ENCODE measurements around the gene CEP76.

CEP76 gene

DNA sequence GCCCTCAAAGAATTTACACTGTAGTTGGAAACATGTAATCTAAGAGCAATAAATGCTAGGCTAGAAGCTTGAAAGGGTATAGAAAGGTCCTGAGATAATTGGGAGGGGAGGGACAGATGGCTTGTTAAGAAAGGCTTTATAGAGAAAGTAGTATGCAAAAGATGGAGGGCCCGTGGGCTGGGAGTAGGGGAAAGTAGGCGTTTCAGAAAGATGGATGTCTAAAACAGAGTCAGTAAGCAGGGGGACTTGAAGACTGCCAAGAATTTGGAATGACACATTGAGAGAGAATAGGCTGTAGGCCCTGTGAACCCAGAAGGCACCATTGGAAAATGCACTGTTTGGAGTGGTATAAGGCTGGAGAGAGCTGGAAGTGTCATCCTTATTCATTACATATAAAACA, 1.1 kb upstream of the CEP76 start:
- DNase-seq (ENCODE audit: low read depth in 2 of 3, low spot score in 2 of 3): no peak

DNA sequence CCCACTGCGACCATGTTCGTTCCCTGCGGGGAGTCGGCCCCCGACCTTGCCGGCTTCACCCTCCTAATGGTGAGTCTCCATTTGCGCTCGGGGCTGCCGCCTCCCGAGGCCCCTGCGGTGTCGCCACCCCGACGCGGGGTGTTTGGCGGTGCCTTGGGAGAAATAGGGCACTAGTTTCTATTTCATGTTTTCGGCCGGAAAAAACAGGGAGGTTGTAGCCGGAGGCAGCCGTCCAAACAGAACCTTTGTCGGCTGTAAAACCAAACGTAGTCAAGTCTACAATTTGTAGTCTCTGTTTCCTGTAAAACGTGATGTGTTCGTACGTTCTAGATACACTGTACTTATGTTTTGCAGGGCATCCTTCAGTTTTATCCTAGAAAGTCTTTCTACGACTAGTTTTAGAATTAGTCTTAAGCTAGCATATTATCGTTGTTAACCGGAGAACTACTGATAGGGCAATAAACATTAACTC, 609 bp upstream of the CEP76 start:
- DNase-seq (ENCODE audit: low read depth in 2 of 3, low spot score in 2 of 3): no peak

DNA sequence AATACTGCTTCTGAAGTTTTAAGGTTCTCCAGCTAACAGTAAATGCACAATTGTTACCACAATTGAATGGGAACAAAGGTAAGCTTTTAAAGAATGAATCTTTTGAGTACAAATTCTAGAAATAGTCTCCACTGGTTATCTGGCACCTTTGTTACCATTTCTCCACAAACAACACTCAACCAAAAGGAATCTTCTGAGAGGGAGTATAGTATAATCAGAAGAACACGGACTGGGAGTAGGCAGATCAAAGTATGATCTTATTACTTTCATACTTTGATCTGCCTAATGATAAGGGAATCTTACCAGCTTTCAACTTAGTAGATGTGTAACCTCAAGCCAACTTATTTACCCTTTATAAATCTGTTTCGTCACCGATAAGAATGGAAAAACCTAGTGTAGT, 1.4 kb downstream of the CEP76 start:
- DNase-seq (ENCODE audit: low read depth in 2 of 3, low spot score in 2 of 3): no peak

DNA sequence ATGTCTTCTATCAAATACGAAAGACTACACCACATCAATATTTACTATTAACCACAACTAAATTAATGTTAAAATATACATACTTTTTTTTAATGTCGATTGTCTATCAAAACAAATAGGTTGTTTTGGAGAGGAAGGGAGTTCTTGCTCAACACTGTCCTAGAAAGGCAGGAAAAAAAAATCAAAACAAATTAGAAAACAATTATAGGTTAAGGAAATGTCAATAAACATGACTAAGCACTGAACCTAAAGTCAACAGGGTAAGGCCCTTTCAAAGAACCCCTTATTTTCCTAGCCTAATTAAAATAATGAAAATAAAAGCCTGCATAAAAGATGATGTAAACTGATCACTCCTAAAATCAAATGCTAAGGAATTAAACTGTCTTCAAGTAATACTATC, 2.8 kb downstream of the CEP76 start:
- no peak for DNase-seq (ENCODE audit: low read depth in 2 of 3, low spot score in 2 of 3)

DNA sequence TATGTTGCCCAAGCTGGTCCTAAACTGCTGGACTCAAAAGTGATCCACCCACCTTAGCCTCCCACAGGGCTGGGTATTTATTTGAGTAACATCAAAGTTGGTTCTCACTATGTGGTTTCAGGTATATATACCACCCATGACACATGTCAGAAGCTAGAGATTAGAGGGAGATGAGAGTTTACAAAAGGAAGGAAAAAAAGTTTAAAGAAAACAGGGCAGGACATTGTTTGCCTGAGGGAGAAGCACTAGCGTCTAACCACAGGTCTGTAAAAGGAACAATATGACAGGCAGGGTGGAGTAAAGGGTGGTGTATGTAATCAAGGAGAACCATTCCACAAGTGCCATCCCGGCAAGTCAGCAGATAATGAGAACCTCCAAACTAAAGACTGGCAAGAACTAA, 8.5 kb downstream of the CEP76 start:
- no peak for DNase-seq (ENCODE audit: low read depth in 2 of 3, low spot score in 2 of 3)

DNA sequence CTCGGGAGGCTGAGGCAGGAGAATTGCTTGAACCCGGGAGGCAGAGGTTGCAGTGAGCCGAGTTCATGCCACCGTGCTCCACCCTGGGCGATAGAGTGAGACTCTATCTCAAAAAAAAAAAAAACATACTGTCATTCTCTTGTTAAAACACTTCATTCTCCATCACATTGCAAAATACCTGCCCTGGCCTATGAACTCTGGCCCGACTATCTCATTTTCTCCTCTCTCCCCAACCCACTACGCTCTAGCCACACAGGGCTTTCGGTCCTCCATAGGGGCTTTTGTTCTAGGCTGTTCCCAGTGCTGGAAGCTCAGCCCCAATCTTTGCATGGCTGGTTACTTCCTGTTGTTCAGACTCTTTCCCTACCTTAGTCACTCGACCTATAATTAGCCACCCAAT, 10.3 kb downstream of the CEP76 start:
- no peak for DNase-seq (ENCODE audit: low read depth in 2 of 3, low spot score in 2 of 3)

DNA sequence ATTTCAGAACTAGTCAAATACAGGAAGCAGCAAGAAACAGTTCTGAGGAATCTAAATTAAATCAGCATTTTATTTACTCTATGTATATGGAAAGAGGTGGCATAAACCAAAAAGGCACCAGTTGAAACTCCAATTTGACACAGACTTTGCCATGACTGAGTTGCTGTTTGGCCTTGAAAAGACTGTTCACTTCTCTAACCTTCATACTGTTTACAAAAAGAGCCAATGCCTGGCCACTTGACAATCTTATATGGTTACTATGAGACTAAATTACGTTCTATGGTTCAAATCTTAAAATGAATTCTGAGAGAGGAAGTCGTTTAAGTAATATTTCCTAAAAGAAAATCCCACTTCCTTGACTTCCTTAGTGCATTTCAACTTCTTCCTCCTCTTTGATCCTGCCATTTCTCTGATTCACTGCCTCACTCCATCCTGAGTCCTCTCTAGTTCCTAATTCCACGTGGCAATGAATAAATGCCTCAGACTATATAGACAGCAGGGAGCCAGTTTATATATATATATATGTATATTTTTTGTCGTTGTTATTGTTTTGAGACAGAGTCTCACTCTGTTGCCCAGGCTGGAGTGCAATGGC, 13.2 kb downstream of the CEP76 start:
- DNase-seq (ENCODE audit: low read depth in 2 of 3, low spot score in 2 of 3): no peak

DNA sequence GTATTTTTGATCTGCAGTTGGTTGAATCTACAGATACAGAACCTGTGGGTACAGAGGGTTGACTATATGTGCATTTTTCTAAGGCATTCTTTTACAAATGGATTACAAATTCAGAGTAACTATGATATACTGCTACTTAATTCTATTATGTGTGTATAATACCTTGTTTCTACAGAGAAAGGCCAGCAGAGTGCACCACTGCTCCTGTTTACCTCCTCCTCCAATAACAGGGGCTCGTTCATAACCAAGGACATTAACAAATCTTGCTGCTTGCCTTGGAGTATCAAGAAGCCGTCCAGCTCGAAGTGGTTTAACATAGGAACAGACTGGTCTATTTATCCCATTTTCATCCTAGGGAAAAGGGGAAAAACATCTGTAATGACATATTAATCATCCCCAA, 16.4 kb downstream of the CEP76 start:
- DNase-seq (ENCODE audit: low read depth in 2 of 3, low spot score in 2 of 3): no peak

DNA sequence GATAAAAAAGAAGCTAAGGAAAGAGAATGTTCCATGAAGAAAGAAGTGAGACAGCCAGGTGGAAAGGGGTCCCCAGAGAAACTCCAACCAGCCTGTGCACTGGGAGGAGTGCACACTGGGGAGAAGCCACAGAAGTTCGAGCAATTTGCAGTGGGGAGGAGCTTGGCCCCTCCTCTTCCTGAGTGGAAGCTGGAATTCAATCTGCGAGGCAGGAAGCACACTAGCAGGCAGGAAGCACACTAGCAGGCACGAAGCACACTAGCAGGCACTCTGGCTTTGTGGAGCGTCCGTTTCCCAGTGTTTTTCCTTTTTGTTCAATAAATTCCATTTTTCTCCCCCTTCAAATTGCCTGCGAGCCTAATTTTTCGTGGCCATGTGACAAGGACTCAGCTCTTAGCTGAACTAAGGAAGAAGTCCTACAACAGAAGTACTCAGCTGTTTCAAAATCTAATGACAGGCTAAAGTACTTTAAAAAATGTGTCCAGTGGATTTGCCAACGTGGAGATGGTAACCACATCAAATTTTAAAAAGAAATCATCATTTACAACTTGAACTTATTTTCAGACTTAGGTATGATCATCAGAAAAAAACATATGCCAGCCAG, 23.2 kb downstream of the CEP76 start:
- DNase-seq (ENCODE audit: low read depth in 2 of 3, low spot score in 2 of 3): no peak

DNA sequence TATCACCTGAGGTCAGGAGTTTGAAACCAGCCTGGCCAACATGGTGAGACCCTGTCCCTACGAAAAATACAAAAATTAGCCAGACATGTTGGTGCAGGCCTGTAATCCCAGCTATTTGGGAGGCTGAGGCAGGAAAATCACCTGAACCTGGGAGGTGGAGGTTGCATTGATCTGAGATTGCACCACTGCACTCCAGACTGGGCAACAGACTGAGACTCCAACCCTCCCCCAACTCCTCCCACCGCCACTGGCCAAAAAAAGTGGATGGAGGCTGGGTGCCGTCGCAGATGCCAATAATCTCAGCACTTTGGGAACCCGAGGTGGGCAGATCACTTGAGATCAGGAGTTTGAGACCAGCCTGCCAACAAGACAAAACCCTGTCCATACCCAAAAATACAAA, 34.5 kb downstream of the CEP76 start:
- DNase-seq (ENCODE audit: low read depth in 2 of 3, low spot score in 2 of 3): no peak

DNA sequence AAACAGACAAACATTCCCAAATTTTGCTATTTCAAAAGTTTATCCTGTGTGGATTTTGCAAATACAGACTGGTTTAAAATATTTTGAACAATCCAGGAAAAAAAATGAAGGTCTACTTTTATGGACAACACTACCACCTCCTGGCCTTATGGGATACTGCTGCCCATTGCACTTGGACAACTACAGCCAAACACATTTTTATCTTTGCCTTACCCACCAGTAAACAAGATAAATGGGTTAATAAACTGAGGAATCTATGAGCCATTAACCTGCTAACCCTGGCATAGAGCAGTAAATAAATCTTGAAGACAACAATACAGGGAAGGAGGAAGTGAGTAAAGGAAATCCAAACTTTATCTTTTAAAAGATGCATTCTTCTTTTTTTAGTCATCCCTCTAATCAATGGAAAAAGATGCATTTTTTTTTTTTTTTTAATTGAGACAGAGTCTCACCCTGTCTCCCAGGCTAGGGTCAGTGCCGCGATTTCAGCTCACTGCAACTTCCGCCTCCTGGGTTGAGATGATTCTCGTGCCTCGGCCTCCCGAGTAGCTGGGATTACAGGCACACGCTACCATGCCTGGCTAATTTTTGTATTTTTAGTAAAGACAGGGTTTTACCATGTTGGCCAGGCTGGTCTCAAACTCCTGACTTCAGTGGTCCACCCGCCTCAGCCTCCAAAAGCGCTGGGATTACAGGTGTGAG, 42.5 kb downstream of the CEP76 start:
- DNase-seq (ENCODE audit: low read depth in 2 of 3, low spot score in 2 of 3): no peak

DNA sequence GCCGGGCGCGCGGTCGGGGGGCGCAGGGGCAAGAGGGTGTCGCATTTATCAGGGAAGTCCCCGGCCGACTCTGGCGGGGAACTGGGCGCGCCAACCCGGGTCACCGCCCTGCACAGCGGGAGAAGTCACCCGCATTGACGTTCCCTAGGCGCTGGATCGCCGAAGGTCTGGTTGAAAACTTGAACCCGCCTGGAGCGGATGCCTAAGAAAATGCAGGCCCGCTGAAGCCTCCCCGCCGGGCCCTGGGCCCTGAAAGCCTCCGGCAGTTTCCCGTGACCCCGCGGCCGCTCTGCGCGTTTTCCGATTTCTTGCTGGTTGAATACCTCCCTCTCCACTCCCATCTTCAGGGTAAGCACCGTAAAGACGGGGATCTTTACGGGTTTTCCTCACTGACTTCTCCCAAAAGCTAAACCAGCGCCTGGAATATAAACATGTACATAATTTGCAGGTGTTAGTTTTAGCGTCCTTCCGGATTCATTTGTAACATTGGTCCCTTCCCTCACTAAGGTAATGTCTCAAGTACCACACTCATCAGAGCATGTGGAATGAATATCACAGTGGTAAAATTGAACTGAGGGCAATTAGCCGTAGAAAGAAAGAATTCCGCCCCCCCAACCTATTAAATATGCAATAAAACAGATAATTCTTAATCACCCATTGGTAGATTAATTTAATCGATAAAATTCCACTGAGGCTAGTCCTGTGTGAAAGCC, 43.9 kb downstream of the CEP76 start:
- peak in 1 of 3 experiments; percentile 5 for DNase-seq (ENCODE audit: low read depth in 2 of 3, low spot score in 2 of 3)

DNA sequence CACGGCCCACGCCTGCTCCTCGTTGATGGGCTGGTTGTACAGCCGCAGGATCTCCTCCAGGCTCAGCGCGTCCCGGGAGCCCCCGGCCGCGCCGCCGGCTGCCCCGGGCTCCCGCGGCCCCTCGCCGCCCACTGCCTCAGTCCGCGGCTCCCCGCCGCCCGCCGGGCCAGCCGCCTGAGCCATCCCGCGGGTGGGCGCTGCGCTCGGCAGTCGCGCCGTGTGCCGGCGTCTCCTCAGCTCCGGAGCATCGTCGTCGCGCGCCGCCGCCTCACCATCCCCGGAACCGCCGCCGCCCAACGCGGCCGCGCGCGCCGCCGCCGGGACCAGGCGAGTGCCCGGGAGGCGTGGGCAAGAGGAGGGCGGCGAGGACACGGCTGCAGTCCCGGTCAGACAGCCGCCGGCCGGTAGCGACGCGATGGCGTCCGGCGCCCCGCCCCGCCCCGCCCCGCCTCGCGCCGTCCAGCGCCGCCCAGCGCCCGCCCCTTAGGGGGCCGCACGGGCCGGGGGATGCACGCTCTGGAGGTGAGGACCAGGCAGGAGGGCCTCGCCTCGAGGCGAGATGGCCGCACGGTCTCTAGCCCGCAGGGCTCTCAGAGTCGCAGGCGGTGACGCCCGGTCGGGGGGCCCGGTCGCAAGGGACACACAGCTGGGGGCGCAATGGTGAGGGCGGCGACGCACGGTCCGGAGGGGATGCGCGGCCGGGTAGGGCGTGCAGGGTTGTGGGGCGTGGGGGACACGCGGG, 44.7 kb downstream of the CEP76 start, which contains the start of gene SPIRE1:
SPIRE1 (minus strand) TSS at position 424 of the 742 bp plus-strand sequence; CDS start at position 183, 241 bp downstream.
- peak in 2 of 3 experiments; percentile 14 to 16 for DNase-seq (ENCODE audit: low read depth in 2 of 3, low spot score in 2 of 3)

DNA sequence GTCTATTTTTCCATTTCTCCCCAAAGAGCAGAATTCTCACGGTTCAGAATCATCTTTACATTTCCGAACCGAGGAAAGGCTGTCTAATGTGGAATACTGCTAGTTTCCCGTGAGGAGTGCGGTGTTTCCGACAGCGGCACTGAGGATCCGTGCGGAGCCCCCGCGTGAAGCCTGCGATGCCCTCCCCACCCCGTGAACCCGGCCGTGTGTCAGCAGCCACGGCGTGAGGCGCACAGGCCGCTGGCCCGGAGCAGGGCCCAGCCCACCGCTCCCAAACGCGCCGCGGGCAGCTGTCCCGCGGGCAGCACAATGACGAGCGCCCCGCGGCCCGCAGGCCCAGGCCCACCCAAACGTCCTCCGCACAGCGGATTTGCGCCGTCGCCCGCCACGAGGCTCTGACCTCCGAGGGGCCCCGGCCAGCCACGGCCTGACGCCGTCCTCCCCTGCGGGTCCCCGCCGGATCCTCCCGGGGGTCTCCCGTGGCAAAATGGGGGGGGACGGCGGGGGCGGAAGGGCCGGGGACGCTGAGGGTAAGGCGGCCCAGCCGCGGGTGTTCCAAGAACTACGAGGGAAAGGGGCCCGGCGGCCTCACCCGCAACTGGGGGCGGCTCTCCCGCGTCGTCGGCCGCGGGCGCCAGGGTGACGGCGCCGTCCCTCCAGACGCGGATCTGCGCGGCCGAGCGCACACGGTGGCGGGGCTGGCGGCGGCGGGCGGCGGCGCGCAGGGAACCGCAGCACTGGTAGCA, 45.4 kb downstream of the CEP76 start:
- peak in 2 of 3 experiments; percentile 5 to 9 for DNase-seq (ENCODE audit: low read depth in 2 of 3, low spot score in 2 of 3)

DNA sequence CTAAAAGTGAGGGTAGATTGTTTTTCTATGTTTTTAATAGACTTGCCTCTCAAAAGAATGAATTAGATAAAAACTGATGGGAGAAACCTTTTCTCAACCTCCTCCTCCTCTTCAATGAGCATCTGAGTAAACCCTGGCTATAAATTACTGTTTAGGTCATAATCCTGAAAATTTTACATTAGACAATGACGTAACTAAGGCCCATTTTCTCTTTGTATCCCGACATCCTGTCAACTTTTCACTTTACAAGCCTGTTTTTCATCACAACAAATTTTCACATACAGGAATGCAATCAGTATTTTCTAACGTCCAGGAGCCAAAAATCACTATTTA, 46.0 kb downstream of the CEP76 start:
- no peak for DNase-seq (ENCODE audit: low read depth in 2 of 3, low spot score in 2 of 3)

DNA sequence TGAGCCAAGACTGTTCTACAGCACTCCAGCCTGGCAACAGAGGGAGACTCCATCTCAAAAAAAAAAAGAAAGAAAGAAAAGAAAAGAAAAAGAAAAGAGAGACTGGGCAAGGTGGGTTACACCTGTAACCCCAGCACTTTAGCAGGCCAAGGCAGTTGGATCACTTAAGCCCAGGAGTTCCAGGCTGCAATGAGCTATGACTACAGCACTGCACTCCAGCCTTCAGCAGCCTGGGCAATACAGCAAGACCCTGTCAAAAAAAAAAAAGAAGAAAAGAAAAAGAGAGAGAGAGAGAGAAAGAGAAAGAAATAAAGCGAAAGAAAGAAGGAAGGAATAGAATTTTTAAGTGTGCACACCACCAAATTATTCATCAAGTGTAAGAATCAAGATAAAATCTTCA, 47.6 kb downstream of the CEP76 start:
- no peak for DNase-seq (ENCODE audit: low read depth in 2 of 3, low spot score in 2 of 3)

DNA sequence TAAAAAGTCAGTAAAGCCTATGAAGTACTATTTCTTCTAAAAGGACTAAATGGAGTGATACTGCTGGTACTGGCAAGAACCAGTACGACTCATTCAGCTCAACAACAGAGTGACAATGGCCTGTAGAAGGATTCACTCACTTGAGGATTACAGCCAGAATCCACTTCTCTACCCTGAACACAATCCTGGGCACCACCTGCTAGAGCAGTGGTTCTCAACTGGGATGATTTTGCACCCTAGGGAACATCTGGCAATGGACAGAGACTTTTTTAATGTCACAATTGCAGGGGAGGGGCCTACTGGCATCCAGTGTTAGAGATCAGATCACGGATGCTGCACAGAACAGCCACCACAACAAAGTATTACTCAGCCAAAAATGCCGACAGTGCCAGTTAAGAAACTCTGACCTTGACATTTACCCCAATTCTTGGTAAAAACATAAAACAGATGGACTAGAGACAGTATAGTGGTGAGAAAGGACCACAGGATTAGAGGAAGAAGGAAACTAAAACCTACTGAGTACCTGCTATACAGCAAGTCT, 49.6 kb downstream of the CEP76 start:
- DNase-seq (ENCODE audit: low read depth in 2 of 3, low spot score in 2 of 3): no peak

DNA sequence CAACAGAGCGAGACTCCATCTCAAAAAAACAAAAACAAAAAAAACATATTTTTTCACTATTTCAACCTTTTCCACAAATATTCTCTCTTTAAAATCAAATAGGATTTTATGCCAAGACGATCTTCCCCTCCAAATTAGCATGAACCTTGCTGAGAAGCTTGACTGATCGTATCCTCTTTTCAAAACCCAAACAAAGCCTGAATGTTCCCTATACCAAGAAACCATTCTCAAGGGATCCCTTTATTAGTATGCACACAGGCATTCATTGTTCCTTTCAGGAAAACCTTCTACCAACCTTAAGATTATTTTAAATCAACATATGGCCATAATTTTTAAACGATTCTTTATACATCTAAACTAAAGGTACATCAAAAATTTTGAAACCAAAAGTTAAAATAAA, 50.9 kb downstream of the CEP76 start:
- no peak for DNase-seq (ENCODE audit: low read depth in 2 of 3, low spot score in 2 of 3)

DNA sequence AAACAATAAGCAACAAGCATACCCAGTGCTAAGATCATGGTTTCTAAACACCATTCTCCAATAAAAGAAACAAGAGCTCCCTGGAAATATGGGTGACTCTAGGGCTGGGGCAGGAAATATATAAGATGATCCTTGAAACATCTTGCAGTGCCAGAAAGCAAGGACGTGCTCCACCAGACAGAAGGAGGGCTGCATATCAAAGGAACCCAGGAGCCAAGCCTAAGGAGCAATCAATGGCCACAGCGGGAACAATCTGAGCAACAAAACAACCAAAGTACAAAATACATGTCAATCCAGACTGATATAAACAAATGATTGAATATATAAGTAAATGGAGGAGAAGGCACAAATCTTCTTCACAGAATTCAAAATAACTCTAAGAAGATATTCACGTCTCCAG, 54.8 kb downstream of the CEP76 start:
- DNase-seq (ENCODE audit: low read depth in 2 of 3, low spot score in 2 of 3): no peak

DNA sequence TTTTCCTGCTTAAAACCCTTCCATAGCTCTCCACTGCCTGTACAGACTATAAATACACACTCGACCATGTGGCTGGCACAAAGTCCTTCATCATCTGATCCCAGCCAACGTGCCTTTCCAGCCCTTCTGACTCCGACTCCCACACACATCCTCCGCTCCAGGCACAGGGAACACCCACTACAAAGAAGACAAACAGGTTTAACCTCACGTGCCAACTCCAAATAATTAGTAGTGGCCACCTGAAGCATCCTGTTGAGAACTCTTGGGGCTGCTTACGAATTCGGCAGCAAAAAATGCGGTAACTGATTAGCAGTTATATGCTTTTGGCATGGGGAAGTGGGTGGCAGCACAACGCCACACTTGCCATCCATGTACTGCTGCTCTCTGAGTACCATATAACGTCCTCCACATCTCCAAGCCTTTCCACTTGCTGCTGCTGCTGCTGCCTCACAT, 56.7 kb downstream of the CEP76 start:
- DNase-seq (ENCODE audit: low read depth in 2 of 3, low spot score in 2 of 3): no peak

Data from activated CD8-positive, alpha-beta memory T cell treated with anti-CD3 and anti-CD28 coated beads for 48 hours (primary cell).